SK-N-MC (cell line): ENCODE measurements around the gene WIZ.

Experiments used
- EZH2 ChIP-seq: fragments of 200-600 bp; sonication (generic); IDR thresholded peaks from one replicate; pipeline ENCODE4 v1.6.1; 2017; ENCODE audit warnings: antibody characterized with exemption
- FOXP2 ChIP-seq: optimal IDR thresholded peaks from 2 replicates; pipeline ENCODE3; 2011; ENCODE audit warnings: mild to moderate bottlenecking, moderate library complexity; ENCODE audit not compliant: insufficient read depth; ENCODE audit errors: extremely low read length, control extremely low read depth
- POLR2AphosphoS5 ChIP-seq: IDR thresholded peaks from 2 replicates; pipeline ENCODE4 v1.6.1; 2012; ENCODE audit warnings: mild to moderate bottlenecking, low read depth, low read length, borderline replicate concordance

DNA sequence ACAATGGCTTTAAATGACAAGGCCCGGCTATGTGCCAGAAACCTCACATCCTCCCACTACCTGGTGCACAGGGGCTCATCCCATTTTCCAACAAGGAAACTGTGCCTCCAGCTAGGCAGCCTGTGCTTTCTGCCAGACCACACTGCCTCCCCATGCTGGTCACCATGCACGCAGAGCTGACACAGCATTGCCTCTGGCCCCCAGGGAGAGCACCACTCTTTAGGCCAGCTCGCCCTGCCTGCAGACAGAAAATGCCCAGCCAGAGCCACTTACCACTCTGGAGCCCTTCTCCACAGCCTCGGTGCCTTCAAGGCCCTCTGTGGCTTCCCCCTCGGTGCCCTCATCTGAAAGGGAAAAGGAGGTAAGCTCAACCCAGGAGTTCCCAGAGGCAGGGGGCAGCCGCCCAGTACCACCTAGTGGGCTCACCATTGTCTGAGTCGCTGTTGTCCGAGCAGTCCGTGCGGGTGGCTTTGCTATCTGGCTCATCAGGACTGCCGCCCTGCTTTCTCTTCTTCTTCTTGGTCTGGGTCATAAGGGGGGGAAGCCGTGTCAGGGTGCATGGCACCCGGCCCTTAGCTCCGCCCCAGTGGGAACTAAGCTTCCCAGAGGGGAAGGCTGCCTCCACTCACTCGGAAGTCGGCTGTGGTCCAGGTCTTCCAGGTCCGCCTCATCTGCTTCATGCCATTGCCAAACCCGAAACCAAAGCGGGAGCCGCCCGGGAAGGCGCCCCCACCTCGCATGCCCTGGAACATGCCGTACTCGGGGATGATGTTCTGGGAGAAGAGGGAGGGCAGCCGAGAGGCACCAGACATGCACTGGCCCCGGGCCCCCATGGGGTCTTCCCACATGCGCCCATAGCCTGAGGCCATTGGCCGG lies 49.0 kb downstream of the WIZ start:
- TF ChIP-seq POLR2AphosphoS5 (no peak), EZH2 (no peak), FOXP2 (no peak)
